ENCODE measurements around the gene CCDC175.

- TF ChIP-seq CTCF (IDR thresholded peaks at IDR 0.05) (no peak), POLR2A (IDR thresholded peaks at IDR 0.05) (no peak), EP300 (IDR thresholded peaks at IDR 0.05) (no peak)
These were observed 6.4 kb upstream of the CCDC175 start for GRCh38 chr14:59582845-59583509.

Data from upper lobe of left lung (tissue), 4 donors.